LNCAP (cell line): ENCODE data around the gene PTPRD.

Experiments used
- CTCF ChIP-seq: fragments of 450-650 bp; IDR thresholded peaks from 2 replicates; pipeline ENCODE4 v1.5.1; 2017; ENCODE audit warnings: mild to moderate bottlenecking

Gene PTPRD

DNA sequence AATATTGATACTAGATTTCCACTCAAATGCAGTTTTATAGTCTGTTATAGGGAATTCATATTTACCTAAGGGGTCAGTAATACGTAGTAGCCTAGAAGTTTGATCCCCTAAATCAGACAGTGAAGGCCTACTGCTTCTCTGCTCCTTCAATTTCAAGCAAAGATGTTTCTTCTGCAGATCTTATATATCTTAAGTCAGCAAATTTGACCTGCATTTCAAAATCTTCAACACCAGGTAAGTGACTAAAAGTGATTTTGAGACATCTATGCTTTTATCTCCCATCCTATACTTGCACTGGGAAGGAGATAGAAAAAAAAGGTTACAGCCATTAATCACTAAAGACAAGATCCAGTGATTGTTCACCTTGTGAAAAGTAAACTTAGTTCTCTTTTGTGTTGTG, 363.9 kb downstream of the PTPRD start:
- TF ChIP-seq CTCF, result no peak

DNA sequence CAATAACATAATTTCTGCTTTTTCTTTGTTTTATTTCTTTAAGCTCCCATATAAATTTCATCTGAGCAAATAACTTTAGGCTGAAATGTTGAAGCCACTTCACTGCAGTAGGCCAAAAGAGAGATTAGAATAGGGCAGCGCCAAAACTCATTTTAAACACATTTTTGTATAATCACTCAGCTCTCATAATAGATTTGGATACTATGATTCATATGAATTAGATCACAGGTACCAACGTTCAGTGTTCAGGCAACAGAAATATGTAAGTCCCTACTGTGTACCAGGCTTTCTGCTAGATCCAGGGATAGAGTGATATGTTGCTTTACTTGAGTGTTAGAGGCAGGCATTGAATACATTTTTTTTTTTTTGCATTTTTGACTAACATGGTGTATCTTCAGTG, 370.5 kb downstream of the PTPRD start:
- no peak for TF ChIP-seq CTCF

DNA sequence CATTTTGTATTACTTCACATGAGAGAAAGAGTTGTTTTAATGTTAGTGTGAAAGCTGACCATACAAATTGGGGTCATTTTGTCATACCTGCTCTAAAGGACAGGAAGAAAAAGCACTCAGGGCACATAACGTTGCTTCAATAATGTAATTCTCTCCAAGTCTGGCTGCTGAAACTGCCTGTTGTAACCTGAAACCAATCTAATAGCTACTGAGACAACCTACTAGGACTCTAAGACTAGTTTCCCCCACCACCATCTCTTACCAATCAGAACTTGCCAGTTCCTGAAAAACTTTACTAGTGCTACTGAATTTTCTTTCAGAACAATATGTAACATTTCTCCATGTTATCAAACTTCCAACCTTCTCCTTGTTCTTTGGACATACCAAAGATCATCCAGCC, 374.7 kb downstream of the PTPRD start:
- no peak for TF ChIP-seq CTCF

GRCh38 chr9:10237584-10237983, 375.2 kb downstream of the PTPRD start:
- no peak for TF ChIP-seq CTCF

DNA sequence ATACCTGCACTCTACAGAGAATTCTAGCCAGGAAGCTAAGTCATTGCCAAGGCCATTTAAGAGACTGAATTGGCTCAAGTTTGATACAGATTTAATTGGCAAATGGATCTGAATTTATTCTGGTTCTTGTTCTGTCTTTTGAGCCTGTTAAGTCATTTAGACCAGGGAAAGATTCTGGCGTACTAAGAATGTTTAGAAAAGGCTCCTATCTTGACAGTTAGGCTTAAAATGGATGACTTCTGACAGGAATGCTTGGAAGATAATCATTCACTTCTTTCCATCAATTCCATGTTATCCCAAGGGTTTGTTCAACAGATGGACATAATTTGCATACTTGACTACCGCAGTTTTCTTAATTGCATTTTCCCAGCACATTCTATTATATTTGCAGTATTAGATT, 376.6 kb downstream of the PTPRD start:
- no peak for TF ChIP-seq CTCF

DNA sequence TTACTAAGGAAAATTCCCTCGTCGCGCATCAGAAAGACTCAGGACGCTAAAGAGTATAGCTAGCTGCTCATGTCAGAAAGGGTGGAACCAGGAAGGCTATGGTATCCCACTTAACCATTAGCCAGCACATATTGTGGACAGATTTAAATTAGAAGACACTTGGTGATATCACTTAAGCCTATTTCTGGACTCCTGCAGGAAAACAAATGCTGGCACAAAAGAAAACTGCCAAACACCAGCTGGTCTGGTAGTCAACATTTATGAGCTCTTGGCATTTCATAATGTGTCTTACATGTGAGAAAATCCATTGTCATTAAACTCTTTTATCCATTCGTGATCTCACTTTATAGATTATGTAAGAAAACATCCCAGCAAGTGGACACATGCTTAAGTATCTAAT, 377.4 kb downstream of the PTPRD start:
- TF ChIP-seq CTCF, result no peak

DNA sequence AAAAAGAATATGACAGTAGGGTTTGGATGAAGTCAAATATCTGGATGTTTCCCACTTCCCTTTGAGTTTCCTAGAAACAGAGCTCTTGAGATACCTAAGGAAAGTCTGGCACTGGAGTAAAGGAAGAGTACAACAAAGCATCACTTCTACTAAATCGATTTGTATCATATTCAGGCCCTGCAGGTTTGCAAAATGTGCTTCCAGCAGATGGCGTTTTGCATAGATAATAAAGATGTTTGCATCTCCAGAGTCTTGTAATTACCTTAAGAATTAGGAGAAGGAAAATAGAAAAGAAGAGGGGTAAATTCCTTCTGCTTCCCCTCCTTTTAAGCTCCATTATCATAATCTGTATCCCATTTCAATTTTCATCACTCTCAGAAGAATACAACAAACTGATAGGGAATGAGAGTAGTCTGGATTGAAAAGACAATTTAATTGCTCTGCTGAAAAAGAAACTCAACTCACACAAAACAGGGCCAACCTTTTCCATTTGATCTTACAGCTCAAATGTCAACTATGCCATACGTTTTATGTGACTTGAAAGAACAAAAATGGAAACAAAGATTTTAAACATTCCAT, 380.4 kb downstream of the PTPRD start:
- peak; percentile 30; the same call in 1 of the 2 replicates for TF ChIP-seq CTCF

GRCh38 chr9:10230512-10230911, 382.3 kb downstream of the PTPRD start:
- no peak for TF ChIP-seq CTCF
